Bronchial epithelial cell (primary cell): ENCODE data around the gene CREM. TPM values are rescaled to one million over a fixed set of nuclear protein-coding genes. Genes with fewer than 3 reads are reported as not detected.
A peak's percentile ranks its signal among the peaks of the same experiment; 100 is the strongest.

ENCODE experiments used
- DNase-seq: peaks from one replicate; pipeline ENCODE4 v3.0.0-alpha.2; 2010; ENCODE audit warnings: low read depth
- FAIRE-seq: peaks from 2 replicates; lab custom pipeline; 2011; peaks lifted over from hg19 to GRCh38; lab: Jason Lieb, UNC
- H3K27me3 ChIP-seq: 2 replicates; pipeline ENCODE4 v1.5.1; 2011; ENCODE audit warnings: low read length; ENCODE audit not compliant: control insufficient read depth, insufficient read depth
- H3K36me3 ChIP-seq: 2 replicates; pipeline ENCODE4 v1.5.1; 2011; ENCODE audit warnings: low read length; ENCODE audit not compliant: control insufficient read depth, insufficient read depth
- H3K4me3 ChIP-seq: 2 replicates; pipeline ENCODE4 v1.5.1; 2011; ENCODE audit warnings: mild to moderate bottlenecking, low read depth, low read length, control low read depth
- CTCF ChIP-seq: IDR thresholded peaks from 2 replicates; pipeline ENCODE4 v1.5.1; 2011; ENCODE audit warnings: mild to moderate bottlenecking, moderate library complexity, low read length, control low read depth, inconsistent platforms; ENCODE audit not compliant: insufficient read depth, severe bottlenecking
- total RNA-seq: library from RNA; depleted of rRNA; stranded (reverse); fragments of >200 nt; gene quantifications from 2 replicates; pipeline ENCODE4 v1.2.1, GENCODE V29; 2014

The CREM gene
- total RNA-seq, 1 donor from 2014 or later, result 23.7 TPM

GRCh38 chr10:35089611-35090161, 37.0 kb upstream of the CREM start:
- FAIRE-seq (no peak), DNase-seq (peak; percentile 8)
- TF ChIP-seq CTCF, result no peak

GRCh38 chr10:35090162-35090954, 36.3 kb upstream of the CREM start, which contains the start of gene CUL2:
Gene CUL2, minus strand, starts transcription at chr10:35090341. Its CDS starts 19,024 bp downstream, at chr10:35071317.
- H3K27me3 ChIP-seq, result no peaks in the 10 kb centered on the region
- no peak for FAIRE-seq
- no peak for TF ChIP-seq CTCF
- H3K4me3 ChIP-seq, result peak within 1 kb of the TSS; percentile 83
- peak; percentile 88 for DNase-seq
- no peaks in the 10 kb centered on the region for H3K36me3 ChIP-seq

More at GRCh38 chr10:35089611-35090161, 37.0 kb upstream of the CREM start:
- H3K4me3 ChIP-seq, result peak overlapping the region; percentile 83
- H3K36me3 ChIP-seq, result no peaks in the 10 kb centered on the region
- H3K27me3 ChIP-seq, result no peaks in the 10 kb centered on the region

DNA sequence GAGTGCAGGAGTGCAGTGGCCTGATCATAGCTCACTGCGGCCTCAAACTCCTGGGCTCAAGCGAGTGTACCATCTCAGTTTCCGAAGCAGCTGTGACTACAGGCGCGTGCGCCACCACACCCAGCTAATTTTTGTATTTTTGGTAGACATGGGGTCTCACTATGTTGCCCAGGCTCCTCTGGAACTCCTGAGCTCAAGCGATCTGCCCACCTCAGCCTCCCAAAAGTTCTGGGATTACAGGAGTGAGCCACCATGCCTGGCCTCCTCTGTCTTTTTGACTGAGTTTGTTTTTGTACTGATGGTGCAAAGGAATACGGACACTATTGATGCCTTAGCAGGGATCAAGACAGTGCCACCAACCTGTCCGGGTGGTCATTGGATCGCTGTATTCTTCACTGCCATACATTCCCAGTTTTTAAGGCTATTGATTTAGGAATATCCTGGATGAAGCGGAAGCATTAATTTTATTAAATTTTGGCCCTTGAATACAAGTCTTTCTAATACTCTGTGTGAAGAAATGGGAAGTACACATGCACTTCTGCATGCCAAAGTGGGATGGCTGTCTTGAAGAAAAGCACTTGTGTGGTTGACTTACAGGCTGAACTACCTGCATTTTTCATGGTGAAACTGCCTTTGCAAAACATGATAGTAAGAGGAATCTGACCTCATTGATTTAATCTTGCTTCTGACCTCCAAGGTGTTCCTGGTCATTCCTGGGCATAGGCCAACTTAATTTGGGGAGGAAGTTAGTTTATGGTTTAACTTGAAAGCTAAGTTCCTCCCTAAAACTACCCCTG, 34.5 kb upstream of the CREM start:
- no peak for TF ChIP-seq CTCF
- FAIRE-seq, result no peak

GRCh38 chr10:35092851-35093250, 33.8 kb upstream of the CREM start:
- FAIRE-seq, result no peak
- TF ChIP-seq CTCF, result no peak
- Histone ChIP-seq H3K27me3 (no peaks in the 10 kb centered on the region), H3K4me3 (no peak overlapping the region), H3K36me3 (no peaks in the 10 kb centered on the region)
- no peak for DNase-seq

More for the DNA sequence above, 34.5 kb upstream of the CREM start:
- Histone ChIP-seq H3K36me3 (no peaks in the 10 kb centered on the region), H3K4me3 (no peak overlapping the region), H3K27me3 (no peaks in the 10 kb centered on the region)
- DNase-seq, result no peak

- H3K36me3 ChIP-seq, result no peaks in the 10 kb centered on the region
- no peak for FAIRE-seq
Measured at GRCh38 chr10:35096312-35096711, 30.3 kb upstream of the CREM start.

More at GRCh38 chr10:35096312-35096711, 30.3 kb upstream of the CREM start:
- H3K27me3 ChIP-seq, result no peaks in the 10 kb centered on the region
- H3K4me3 ChIP-seq, result no peak overlapping the region
- DNase-seq, result no peak
- TF ChIP-seq CTCF, result no peak
